OCI-LY7 (cell line): ENCODE data around the gene ZNF350. TPM values are rescaled to one million over a fixed set of nuclear protein-coding genes. Genes with fewer than 3 reads are reported as not detected.

Experiments used
- BruUV-seq: library from RNA; stranded (reverse); fragments of 400-500 nt; replicated peaks from 2 replicates; lab custom pipeline; 2021; lab: Mats Ljungman, UMichigan
- CTCF ChIA-PET: fragments of 300-600 bp; sonication (Branson Sonifier 250); formaldehyde crosslinking; loops from one replicate; lab custom pipeline; 2022; ENCODE audit warnings: antibody characterized with exemption; ENCODE audit not compliant: unreplicated experiment; lab: Charles Lee
- POLR2A ChIA-PET: fragments of 300-600 bp; sonication (Branson Sonifier 250); formaldehyde crosslinking; loops from one replicate; lab custom pipeline; 2022; ENCODE audit warnings: antibody characterized with exemption; lab: Charles Lee
- DNase-seq: peaks from one replicate; pipeline ENCODE4 v3.0.0-alpha.2; 2015; ENCODE audit warnings: low spot score
- H2AFZ ChIP-seq: fragments of 200-600 bp; sonication (generic), shearing (Covaris generic); 2 replicates; pipeline ENCODE4 v1.6.1; 2014; ENCODE audit warnings: mild to moderate bottlenecking, antibody characterized with exemption, low read length, moderate library complexity
- H3K27ac ChIP-seq: fragments of 200-600 bp; sonication (generic); 2 replicates; pipeline ENCODE4 v1.5.1; 2014; ENCODE audit warnings: mixed run types, low read depth, mild to moderate bottlenecking, moderate library complexity, low read length, inconsistent platforms; ENCODE audit not compliant: poor library complexity, severe bottlenecking
- H3K36me3 ChIP-seq: fragments of 200-600 bp; sonication (generic); 2 replicates; pipeline ENCODE4 v1.6.1; 2014; ENCODE audit warnings: mild to moderate bottlenecking, antibody characterized with exemption, low read length, moderate library complexity, mixed read lengths; ENCODE audit not compliant: insufficient read depth
- H3K4me1 ChIP-seq: fragments of 200-600 bp; sonication (generic); 2 replicates; pipeline ENCODE4 v1.5.1; 2014; ENCODE audit warnings: mild to moderate bottlenecking, low read length; ENCODE audit not compliant: insufficient read depth, poor library complexity, severe bottlenecking
- H3K4me2 ChIP-seq: fragments of 200-600 bp; sonication (generic); 2 replicates; pipeline ENCODE4 v1.6.1; 2014; ENCODE audit warnings: mild to moderate bottlenecking, low read length
- H3K4me3 ChIP-seq: fragments of 200-600 bp; sonication (generic); 2 replicates; pipeline ENCODE4 v1.5.1; 2014; ENCODE audit warnings: mild to moderate bottlenecking, low read depth, low read length; ENCODE audit not compliant: poor library complexity, severe bottlenecking
- H3K79me2 ChIP-seq: fragments of 200-600 bp; sonication (generic); 2 replicates; pipeline ENCODE4 v1.6.1; 2016; ENCODE audit warnings: low read depth, mild to moderate bottlenecking, low read length, moderate library complexity, mixed read lengths; ENCODE audit not compliant: insufficient read depth
- H3K9me2 ChIP-seq: fragments of 200-600 bp; sonication (generic); 2 replicates; pipeline ENCODE4 v1.6.1; 2016; ENCODE audit warnings: mild to moderate bottlenecking, low read length, mixed read lengths; ENCODE audit not compliant: insufficient read depth
- H3K9me3 ChIP-seq: fragments of 200-600 bp; sonication (generic); 2 replicates; pipeline ENCODE4 v1.6.1; 2014; ENCODE audit warnings: mild to moderate bottlenecking, mixed run types, low read length, mixed read lengths
- H4K20me1 ChIP-seq: fragments of 200-600 bp; sonication (generic); 2 replicates; pipeline ENCODE4 v1.6.1; 2014; ENCODE audit warnings: mild to moderate bottlenecking, antibody characterized with exemption, low read length, moderate library complexity, mixed read lengths; ENCODE audit not compliant: insufficient read depth
- CTCF ChIP-seq: fragments of 200-600 bp; sonication (generic); conservative IDR thresholded peaks from 2 replicates; pipeline ENCODE4 v1.5.1; 2014; ENCODE audit warnings: mild to moderate bottlenecking, antibody characterized with exemption, low read length, moderate library complexity, mixed read lengths
- EZH2phosphoT487 ChIP-seq: fragments of 200-600 bp; sonication (generic); IDR thresholded peaks from 2 replicates; pipeline ENCODE4 v1.6.1; 2018; ENCODE audit warnings: low read depth, borderline replicate concordance, mild to moderate bottlenecking, mixed run types, antibody characterized with exemption, low read length, moderate library complexity, mixed read lengths
- intact Hi-C: fragments of 100-400 bp; cut with micrococcal nuclease; formaldehyde crosslinking; loops from one replicate; pipeline ENCODE4 v1.10.0; 2022; ENCODE audit not compliant: unreplicated experiment
- total RNA-seq, 2 experiments: library from RNA; depleted of rRNA in 1 of 2; stranded (reverse); fragments of >200 nt in 1 of 2; shearing (Covaris generic) in 1 of 2; gene quantifications; 2 replicates each; pipeline ENCODE4 v1.2.3, GENCODE V29; 2014 to 2022

The ZNF350 gene
- total RNA-seq, 2 experiments from 2014 or later: 3.1 to 4.9 TPM

GRCh38 chr19:52007806-52008557 lies 21.3 kb upstream of the ZNF350 start, which contains the start of gene ZNF615:
Gene ZNF615 (minus strand): TSS chr19:52008211. CDS start chr19:52003711, 4,500 bp downstream.
- intact Hi-C loops: no loop called here
- no peak within 1 kb of the TSS for H3K27ac ChIP-seq
- H3K9me3 ChIP-seq: no peaks in the 10 kb centered on the region
- H3K79me2 ChIP-seq: no peaks in the 10 kb centered on the region
- POLR2A ChIA-PET: no interaction called here
- peaks cover 12% of the 10 kb centered on the region for H3K36me3 ChIP-seq
- H3K4me2 ChIP-seq: peak within 1 kb of the TSS; percentile 16; the same call in 1 of the 2 replicates
- H3K9me2 ChIP-seq: no peaks in the 10 kb centered on the region
- no peak for DNase-seq
- CTCF ChIA-PET: no interaction called here
- H2AFZ ChIP-seq: no peak within 1 kb of the TSS
- no TSS peak for BruUV-seq
- H4K20me1 ChIP-seq: no peaks in the 10 kb centered on the region
- TF ChIP-seq CTCF (no peak), EZH2phosphoT487 (no peak)
- no peaks in the 10 kb centered on the region for H3K4me1 ChIP-seq
- no peak within 1 kb of the TSS for H3K4me3 ChIP-seq

DNA sequence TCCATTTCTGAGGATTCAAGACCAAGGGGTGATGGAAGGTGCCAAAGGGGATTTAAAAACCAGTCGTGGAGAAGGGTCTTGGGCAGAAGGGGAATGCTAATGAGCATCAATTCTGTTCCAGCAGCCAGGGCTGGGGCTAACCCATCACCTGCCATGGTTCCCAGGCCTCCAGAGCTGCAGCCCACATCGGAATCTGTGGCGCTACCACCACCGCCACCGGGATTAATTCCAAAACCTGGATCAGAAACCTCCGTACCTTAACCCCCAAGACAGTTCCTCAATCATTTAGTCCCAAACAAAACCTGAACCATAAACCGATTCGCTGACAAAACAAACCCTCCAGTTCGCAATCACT lies 20.8 kb upstream of the ZNF350 start:
- TF ChIP-seq CTCF (no peak), EZH2phosphoT487 (no peak)
- DNase-seq: no peak
- ChIA-PET CTCF (no interaction called here), POLR2A (no interaction called here)
- H3K9me3 ChIP-seq: no peaks in the 10 kb centered on the region
- H2AFZ ChIP-seq: no peak overlapping the region
- no peaks in the 10 kb centered on the region for H3K79me2 ChIP-seq
- intact Hi-C loops: no loop called here
- H3K27ac ChIP-seq: no peak overlapping the region
- H3K4me3 ChIP-seq: no peak overlapping the region
- H3K36me3 ChIP-seq: peaks cover 6% of the 10 kb centered on the region
- no peaks in the 10 kb centered on the region for H4K20me1 ChIP-seq
- H3K4me2 ChIP-seq: no peak overlapping the region; the same call in 1 of the 2 replicates
- H3K9me2 ChIP-seq: no peaks in the 10 kb centered on the region
- H3K4me1 ChIP-seq: no peaks in the 10 kb centered on the region
- no TSS peak for BruUV-seq

GRCh38 chr19:51994048-51994644 lies 7.5 kb upstream of the ZNF350 start:
- POLR2A ChIA-PET: no interaction called here

More at GRCh38 chr19:51994048-51994644, 7.5 kb upstream of the ZNF350 start:
- Histone ChIP-seq H3K79me2 (no peaks in the 10 kb centered on the region), H3K4me2 (no peak overlapping the region), H3K9me3 (peaks cover 37% of the 10 kb centered on the region), H3K4me3 (no peak overlapping the region), H2AFZ (no peak overlapping the region), H4K20me1 (no peaks in the 10 kb centered on the region), H3K9me2 (no peaks in the 10 kb centered on the region), H3K27ac (no peak overlapping the region), H3K36me3 (no peaks in the 10 kb centered on the region), H3K4me1 (no peaks in the 10 kb centered on the region)
- TF ChIP-seq CTCF (no peak), EZH2phosphoT487 (no peak)
- CTCF ChIA-PET: no interaction called here
- intact Hi-C loops: no loop called here
- DNase-seq: no peak
- BruUV-seq: no TSS peak
